ENCODE measurements around the gene LTV1.

LTV1 gene

GRCh38 chr6:143902827-143903226 is 59.7 kb downstream of the LTV1 start:
- in situ Hi-C loops (cut with MboI; ENCODE audit: low sequenced_read_pairs, unreplicated experiment) = no loop called here
- no peak for TF ChIP-seq CTCF (IDR thresholded peaks at IDR 0.05; ENCODE audit: borderline replicate concordance, control extremely low read depth, extremely low read depth, insufficient read depth, missing control alignments)
- no peak for DNase-seq (ENCODE audit: low spot score)

- in situ Hi-C loops (cut with MboI; ENCODE audit: low sequenced_read_pairs, unreplicated experiment) = no loop called here
- TF ChIP-seq CTCF (IDR thresholded peaks at IDR 0.05; ENCODE audit: borderline replicate concordance, control extremely low read depth, extremely low read depth, insufficient read depth, missing control alignments) = no peak
- DNase-seq (ENCODE audit: low spot score) = no peak
Observed at GRCh38 chr6:143911028-143911427, 67.9 kb downstream of the LTV1 start.

GRCh38 chr6:143912671-143913070 is 69.5 kb downstream of the LTV1 start:
- no peak for TF ChIP-seq CTCF (IDR thresholded peaks at IDR 0.05; ENCODE audit: borderline replicate concordance, control extremely low read depth, extremely low read depth, insufficient read depth, missing control alignments)
- in situ Hi-C loops (cut with MboI; ENCODE audit: low sequenced_read_pairs, unreplicated experiment) = no loop called here
- no peak for DNase-seq (ENCODE audit: low spot score)
